ENCODE data around the gene PRUNE1. TPM values are rescaled to one million over a fixed set of nuclear protein-coding genes. Genes with fewer than 3 reads are reported as not detected.

PRUNE1 gene
- total RNA-seq, 2 donors from 2014 or later = 12.5 to 15.3 TPM

DNA sequence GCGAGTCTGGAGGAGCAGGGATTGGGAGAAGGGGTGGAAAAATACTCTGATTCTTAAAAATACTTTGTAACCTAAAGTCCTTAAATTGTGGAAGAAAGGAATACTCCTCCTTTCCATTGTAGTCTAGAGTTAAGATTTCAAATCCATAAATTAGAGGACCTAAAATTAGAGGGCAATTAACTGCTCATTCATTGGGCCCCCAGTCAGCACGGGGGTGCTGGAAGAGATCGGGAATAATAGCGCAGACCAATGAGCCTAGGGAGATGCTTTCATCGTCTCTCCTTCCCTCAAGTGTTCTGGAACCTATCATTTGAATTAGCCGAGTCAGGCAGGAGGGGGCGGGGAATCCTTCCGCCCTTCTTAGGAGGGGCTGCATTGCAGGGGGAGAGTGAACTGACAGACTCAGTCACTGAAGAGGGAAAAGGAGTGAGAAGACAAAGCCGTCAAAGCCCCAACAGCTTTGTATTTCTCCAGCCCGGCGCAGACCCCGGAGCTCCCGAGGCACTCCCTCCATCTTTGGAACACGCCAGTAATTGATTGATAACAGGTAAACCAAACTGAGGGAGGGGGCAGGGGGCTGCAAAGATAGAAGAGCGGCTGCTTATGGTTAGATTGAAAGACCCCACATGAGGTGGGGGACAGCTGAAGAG lies 51.9 kb downstream of the PRUNE1 start, which contains the start of gene MLLT11:
Gene MLLT11 (plus strand): TSS at position 391 of the 650 bp plus-strand sequence. CDS start 6,828 bp downstream, outside the sequence.
- peaks cover 27% of the 10 kb centered on the region for H3K4me1 Mint-ChIP-seq
- H3K27me3 Mint-ChIP-seq = no peaks in the 10 kb centered on the region
- H3K4me3 Mint-ChIP-seq = peak within 1 kb of the TSS; percentile 97
- H3K36me3 Mint-ChIP-seq (ENCODE audit: low read depth) = peaks cover 46% of the 10 kb centered on the region
- no peaks in the 10 kb centered on the region for H3K9me3 Mint-ChIP-seq
- peak within 1 kb of the TSS; percentile 99 for H3K27ac Mint-ChIP-seq
- no peak for ATAC-seq (replicated peaks)

DNA sequence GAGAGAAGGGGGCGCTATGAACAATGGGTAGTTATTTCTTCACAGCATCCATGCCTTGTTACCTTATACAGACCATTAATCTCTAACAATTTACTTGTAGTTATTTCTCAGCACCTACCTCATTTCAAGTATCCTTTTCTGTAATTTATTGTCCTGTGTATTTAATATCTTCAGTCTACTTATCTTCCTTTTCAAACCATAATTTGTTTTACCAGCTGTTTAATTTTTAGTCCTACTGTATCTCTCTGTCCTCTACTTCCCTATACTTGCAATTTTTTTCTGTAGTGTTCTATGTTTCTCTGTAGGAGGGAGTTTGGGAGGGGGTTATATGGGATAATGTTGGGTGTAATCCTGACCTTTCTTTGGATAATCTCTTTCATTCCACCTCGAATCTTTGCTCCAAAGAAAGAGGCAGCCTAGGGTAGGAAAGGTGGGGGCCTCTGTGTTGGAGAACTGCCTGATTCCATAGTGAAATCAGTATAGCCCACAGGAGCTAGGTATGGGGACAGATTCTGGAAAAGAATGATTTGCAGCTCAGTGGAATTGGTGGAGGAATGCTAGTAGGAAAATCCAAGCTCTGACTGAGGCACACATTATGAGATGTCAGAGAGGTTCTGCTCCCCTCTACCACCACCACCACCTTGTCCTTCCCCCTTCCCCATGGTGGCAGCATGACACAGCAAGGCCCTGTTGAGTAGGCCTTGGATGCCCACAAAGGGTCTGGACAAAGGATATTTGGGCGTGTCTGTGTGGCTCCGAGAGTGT lies 52.6 kb downstream of the PRUNE1 start:
- peaks cover 22% of the 10 kb centered on the region for H3K4me1 Mint-ChIP-seq

DNA sequence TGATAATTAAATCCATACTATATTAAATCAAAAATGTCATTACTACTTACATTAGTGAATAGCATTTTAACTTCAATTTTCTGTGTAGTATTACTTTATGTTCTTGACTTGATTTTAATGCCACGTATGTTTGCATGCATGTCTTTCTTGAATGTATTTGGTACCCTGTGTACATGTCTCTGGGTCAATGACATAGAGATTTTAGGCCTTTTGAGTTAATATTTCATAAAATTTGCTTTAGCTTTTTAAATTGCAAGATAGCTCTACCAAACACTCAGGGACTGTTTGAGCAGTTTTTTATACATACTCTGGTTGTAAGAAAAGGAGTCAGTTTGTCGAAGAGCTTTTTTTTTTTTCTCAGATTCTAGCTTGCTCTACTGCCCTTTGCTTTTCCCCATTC lies 53.5 kb downstream of the PRUNE1 start:
- Mint-ChIP-seq H3K36me3 (ENCODE audit: low read depth) (peaks cover 30% of the 10 kb centered on the region), H3K4me3 (no peak overlapping the region), H3K27ac (no peak overlapping the region)

More for the DNA sequence above, 52.6 kb downstream of the PRUNE1 start:
- H3K36me3 Mint-ChIP-seq (ENCODE audit: low read depth) = peaks cover 38% of the 10 kb centered on the region
- ATAC-seq (replicated peaks) = no peak
- H3K27ac Mint-ChIP-seq = peak overlapping the region; percentile 99
- no peaks in the 10 kb centered on the region for H3K27me3 Mint-ChIP-seq
- no peaks in the 10 kb centered on the region for H3K9me3 Mint-ChIP-seq
- H3K4me3 Mint-ChIP-seq = peak overlapping the region; percentile 97

DNA sequence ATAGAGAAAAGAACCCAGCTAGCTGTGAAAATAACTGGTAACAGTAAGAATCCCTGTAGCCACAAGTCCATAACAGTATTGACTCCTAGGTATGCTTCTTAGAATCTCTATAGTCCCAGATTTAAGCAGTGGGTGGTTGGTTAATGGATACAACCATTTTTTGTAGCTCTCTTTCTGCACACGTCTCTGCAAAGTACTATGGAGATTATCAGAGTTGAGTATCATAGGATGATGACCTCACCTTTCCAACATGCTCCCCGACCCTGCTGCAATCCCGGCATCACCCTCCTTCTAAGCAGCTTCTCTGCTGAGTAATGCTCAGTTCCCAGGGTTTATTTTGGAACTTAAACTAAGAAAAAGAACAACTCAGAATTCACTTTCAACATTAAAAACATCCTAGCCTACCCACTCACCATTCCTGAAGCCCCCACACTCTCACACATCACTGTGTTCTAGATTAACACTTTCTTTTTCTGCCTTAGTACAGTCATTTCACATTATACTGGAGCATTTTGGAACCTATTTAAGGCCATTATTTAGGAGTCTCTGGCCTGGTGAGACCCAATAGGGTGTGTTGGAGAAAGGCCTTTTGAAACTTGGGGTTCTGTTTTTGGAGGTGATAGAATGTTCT lies 54.6 kb downstream of the PRUNE1 start:
- Mint-ChIP-seq H3K9me3 (no peaks in the 10 kb centered on the region), H3K4me3 (peak overlapping the region; percentile 17), H3K27ac (no peak overlapping the region), H3K36me3 (ENCODE audit: low read depth) (peaks cover 23% of the 10 kb centered on the region), H3K4me1 (peaks cover 9% of the 10 kb centered on the region), H3K27me3 (no peaks in the 10 kb centered on the region)
- no peak for ATAC-seq (replicated peaks)

More for the DNA sequence above, 53.5 kb downstream of the PRUNE1 start:
- no peaks in the 10 kb centered on the region for H3K27me3 Mint-ChIP-seq
- peaks cover 13% of the 10 kb centered on the region for H3K4me1 Mint-ChIP-seq
- no peak for ATAC-seq (replicated peaks)
- H3K9me3 Mint-ChIP-seq = no peaks in the 10 kb centered on the region

DNA sequence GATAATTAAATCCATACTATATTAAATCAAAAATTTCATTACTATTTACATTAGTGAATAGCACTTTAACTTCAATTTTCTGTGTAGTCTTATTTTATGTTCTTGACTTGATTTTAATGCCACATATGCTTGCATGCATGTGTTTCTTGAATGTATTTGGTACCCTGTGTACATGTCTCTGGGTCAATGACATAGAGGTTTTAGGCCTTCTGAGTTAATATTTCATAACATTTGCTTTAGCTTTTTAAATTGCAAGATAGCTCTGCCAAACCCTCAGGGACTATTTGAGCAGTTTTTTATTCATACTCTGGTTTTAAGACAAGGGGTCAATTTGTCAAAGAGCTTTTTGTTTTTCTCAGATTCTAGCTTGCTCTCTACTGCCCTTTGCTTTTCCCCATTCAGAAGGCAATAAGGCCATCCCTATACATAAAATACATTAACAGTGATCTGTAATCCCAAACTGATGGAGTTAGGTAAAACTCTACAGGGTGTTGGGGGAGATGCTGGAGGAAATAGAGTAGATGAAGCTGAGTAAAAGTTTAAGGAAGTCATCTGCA lies 56.9 kb downstream of the PRUNE1 start:
- no peaks in the 10 kb centered on the region for H3K9me3 Mint-ChIP-seq

DNA sequence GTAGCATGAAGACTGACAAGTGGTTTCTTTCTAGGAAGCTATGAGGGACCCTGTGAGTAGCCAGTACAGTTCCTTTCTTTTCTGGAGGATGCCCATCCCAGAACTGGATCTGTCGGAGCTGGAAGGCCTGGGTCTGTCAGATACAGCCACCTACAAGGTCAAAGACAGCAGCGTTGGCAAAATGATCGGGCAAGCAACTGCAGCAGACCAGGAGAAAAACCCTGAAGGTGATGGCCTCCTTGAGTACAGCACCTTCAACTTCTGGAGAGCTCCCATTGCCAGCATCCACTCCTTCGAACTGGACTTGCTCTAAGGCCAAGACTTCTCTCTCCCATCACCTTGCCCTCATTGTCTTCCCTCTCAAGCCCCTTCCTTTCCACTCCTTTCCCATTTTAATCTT lies 58.9 kb downstream of the PRUNE1 start:
- no peaks in the 10 kb centered on the region for H3K27me3 Mint-ChIP-seq
- H3K9me3 Mint-ChIP-seq = no peaks in the 10 kb centered on the region
- no peak for ATAC-seq (replicated peaks)
- peak overlapping the region; percentile 47 for H3K27ac Mint-ChIP-seq
- peaks cover 5% of the 10 kb centered on the region for H3K4me1 Mint-ChIP-seq
- no peak overlapping the region for H3K4me3 Mint-ChIP-seq
- peaks cover 15% of the 10 kb centered on the region for H3K36me3 Mint-ChIP-seq (ENCODE audit: low read depth)

More for the DNA sequence above, 56.9 kb downstream of the PRUNE1 start:
- Mint-ChIP-seq H3K27ac (no peak overlapping the region), H3K4me3 (no peak overlapping the region), H3K36me3 (ENCODE audit: low read depth) (peaks cover 7% of the 10 kb centered on the region), H3K27me3 (no peaks in the 10 kb centered on the region), H3K4me1 (peaks cover 9% of the 10 kb centered on the region)
- ATAC-seq (replicated peaks) = no peak

DNA sequence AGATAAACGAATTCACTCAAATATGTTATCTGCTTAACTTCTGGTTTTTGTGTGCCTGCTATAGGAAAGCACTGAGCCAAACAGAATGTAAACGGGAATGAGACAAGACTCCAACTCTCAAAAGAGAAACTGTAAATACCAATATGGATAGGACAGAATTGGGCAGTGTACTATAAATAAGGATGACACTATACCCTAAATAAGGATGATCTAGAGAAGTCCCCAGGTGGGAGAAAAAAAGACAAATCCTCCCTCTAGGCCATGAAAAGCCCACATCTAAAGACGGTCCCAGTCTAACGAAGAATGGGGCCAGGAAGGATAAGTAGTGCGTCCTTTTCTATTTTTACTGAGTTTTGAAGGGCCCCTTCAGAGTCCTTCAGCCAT lies 60.8 kb downstream of the PRUNE1 start:
- peak overlapping the region; percentile 98 for H3K4me3 Mint-ChIP-seq
- ATAC-seq (replicated peaks) = no peak
- H3K9me3 Mint-ChIP-seq = no peaks in the 10 kb centered on the region
- no peaks in the 10 kb centered on the region for H3K27me3 Mint-ChIP-seq
- H3K36me3 Mint-ChIP-seq (ENCODE audit: low read depth) = peaks cover 20% of the 10 kb centered on the region
- H3K27ac Mint-ChIP-seq = peak overlapping the region; percentile 62
- H3K4me1 Mint-ChIP-seq = no peaks in the 10 kb centered on the region

DNA sequence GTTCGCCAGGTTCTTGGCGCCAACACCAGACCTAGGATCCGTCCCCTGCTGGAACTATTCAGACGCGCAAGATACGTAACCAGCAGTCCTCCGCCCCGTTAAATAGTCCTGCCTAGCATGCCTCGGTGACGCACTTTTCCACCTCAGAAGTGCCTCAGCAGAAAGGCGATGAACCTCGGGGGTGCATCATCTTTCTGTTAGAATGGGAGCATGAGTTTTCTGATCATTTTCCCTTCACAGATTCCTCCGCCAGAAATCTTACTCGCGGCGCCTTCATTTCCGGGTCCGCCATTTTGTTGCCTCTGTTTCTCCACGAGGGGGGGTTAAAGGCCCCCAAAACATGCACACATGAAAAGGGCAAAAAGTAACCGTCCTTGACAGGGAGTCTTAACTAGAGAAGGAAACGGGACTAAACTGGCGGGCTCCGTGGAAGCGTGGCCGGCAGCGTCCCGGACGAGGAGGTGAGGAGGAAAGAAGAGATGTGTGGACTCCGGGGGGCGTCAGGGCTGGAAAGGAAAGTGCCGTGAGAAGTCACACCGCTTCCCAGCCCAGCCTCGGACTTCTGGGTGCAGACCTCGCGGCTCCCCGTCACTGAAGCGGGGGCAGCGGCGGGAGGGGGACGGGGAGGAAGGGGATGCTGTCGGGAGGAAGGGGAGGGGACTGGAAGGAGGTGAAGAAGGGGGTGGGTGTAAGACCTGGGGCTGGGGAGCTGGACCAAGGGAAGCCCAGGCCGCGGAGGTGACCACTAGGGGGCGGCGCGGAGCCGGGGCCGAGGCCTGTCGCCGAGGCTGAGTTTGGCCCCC lies 62.4 kb downstream of the PRUNE1 start, which contains the start of gene GABPB2:
Gene GABPB2 (plus strand): TSS at position 288 of the 803 bp plus-strand sequence. CDS start 17,429 bp downstream, outside the sequence.
- Mint-ChIP-seq H3K27me3 (no peaks in the 10 kb centered on the region), H3K4me1 (no peaks in the 10 kb centered on the region), H3K27ac (peak within 1 kb of the TSS; percentile 100), H3K36me3 (ENCODE audit: low read depth) (peaks cover 20% of the 10 kb centered on the region), H3K4me3 (peak within 1 kb of the TSS; percentile 98), H3K9me3 (no peaks in the 10 kb centered on the region)
- ATAC-seq (replicated peaks) = peak; percentile 91

DNA sequence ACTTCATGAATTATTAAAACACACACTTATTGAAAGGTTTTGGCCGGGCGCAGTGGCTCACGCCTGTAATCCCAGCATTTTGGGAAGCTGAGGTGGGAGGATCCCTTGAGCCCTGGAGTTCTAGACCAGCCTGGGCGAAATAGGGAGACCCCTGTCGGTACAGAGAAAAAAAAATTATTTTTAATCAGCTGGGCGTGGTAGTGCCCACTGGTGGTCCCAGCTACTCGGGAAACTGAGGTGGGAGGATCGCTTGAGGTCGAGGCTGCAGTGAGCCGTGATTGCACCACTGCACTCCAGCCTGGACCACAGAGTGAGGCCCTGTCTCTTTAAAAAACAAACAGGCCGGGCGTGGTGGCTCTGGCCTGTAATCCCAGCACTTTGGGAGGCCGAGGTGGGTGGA lies 64.0 kb downstream of the PRUNE1 start:
- ATAC-seq (replicated peaks) = no peak
- H3K9me3 Mint-ChIP-seq = no peaks in the 10 kb centered on the region
- peak overlapping the region; percentile 98 for H3K4me3 Mint-ChIP-seq
- H3K4me1 Mint-ChIP-seq = no peaks in the 10 kb centered on the region
- H3K27me3 Mint-ChIP-seq = no peaks in the 10 kb centered on the region
- peaks cover 20% of the 10 kb centered on the region for H3K36me3 Mint-ChIP-seq (ENCODE audit: low read depth)
- peak overlapping the region; percentile 100 for H3K27ac Mint-ChIP-seq

Other genes starting within 250 kb of the PRUNE1 start
- 10 to 100 TPM; 61.3 to 71.0 TPM for gene CTSS, start 242.7 kb upstream of the PRUNE1 start, total RNA-seq
- 1 to 10 TPM; 6.1 to 9.8 TPM for gene CTSK, start 200.2 kb upstream of the PRUNE1 start, total RNA-seq
- gene ARNT, start 131.8 kb upstream of the PRUNE1 start, total RNA-seq = 10 to 100 TPM; 28.4 to 50.4 TPM
- gene CTXND2, start 121.3 kb upstream of the PRUNE1 start, total RNA-seq = not detected
- gene SETDB1, start 82.1 kb upstream of the PRUNE1 start, total RNA-seq = 10 to 100 TPM; 49.3 to 74.3 TPM
- 100 to 1,000 TPM; 114 to 212 TPM for gene CERS2, start 33.6 kb upstream of the PRUNE1 start, total RNA-seq
- gene ANXA9, start 26.2 kb upstream of the PRUNE1 start, total RNA-seq = under 1 TPM; 0.19 to 0.30 TPM
- 10 to 100 TPM; 10.9 to 22.6 TPM for gene MINDY1, start 1.5 kb upstream of the PRUNE1 start, total RNA-seq
- 1 to 10 TPM; 1.4 to 4.5 TPM for gene BNIPL, start 28.1 kb downstream of the PRUNE1 start, total RNA-seq
- gene C1orf56, start 39.3 kb downstream of the PRUNE1 start, total RNA-seq = 1 to 10 TPM in 1 of 2 donors, under 1 TPM in 1; 0.71 to 1.2 TPM
- gene CDC42SE1, start 51.2 kb downstream of the PRUNE1 start, total RNA-seq = 100 to 1,000 TPM in 1 of 2 donors, 10 to 100 TPM in 1; 99.7 to 121 TPM
- gene MLLT11, start 51.9 kb downstream of the PRUNE1 start, total RNA-seq = 1 to 10 TPM; 1.7 to 4.0 TPM
- 10 to 100 TPM in 1 of 2 donors, 1 to 10 TPM in 1; 5.8 to 11.7 TPM for gene GABPB2, start 62.3 kb downstream of the PRUNE1 start, total RNA-seq
- gene SEMA6C, start 138.2 kb downstream of the PRUNE1 start, total RNA-seq = 1 to 10 TPM; 5.4 to 6.3 TPM
- gene TNFAIP8L2, start 148.2 kb downstream of the PRUNE1 start, total RNA-seq = 10 to 100 TPM; 12.0 to 22.9 TPM
- 10 to 100 TPM in 1 of 2 donors, 1 to 10 TPM in 1; 7.9 to 15.7 TPM for gene LYSMD1, start 157.5 kb downstream of the PRUNE1 start, total RNA-seq
- gene SCNM1, start 157.7 kb downstream of the PRUNE1 start, total RNA-seq = 10 to 100 TPM; 55.3 to 69.4 TPM
- 1 to 10 TPM in 1 of 2 donors, under 1 TPM in 1; 0.82 to 1.5 TPM for gene TMOD4, start 167.5 kb downstream of the PRUNE1 start, total RNA-seq
- gene VPS72, start 181.7 kb downstream of the PRUNE1 start, total RNA-seq = 10 to 100 TPM; 62.2 to 77.9 TPM
- 10 to 100 TPM; 72.2 to 80.7 TPM for gene PIP5K1A, start 190.1 kb downstream of the PRUNE1 start, total RNA-seq
- 100 to 1,000 TPM; 174 to 196 TPM for gene PSMD4, start 246.3 kb downstream of the PRUNE1 start, total RNA-seq

Measured in activated T-helper 17 cell treated with anti-CD3 and anti-CD28 coated beads, Interleukin-2, amount 50 U/mL, for 72 hours (primary cell).